ENCODE results near the gene CTAG1B.
"Not testable (repeated sequence)": the region's sequence is repeated elsewhere in the genome, so short reads cannot be mapped to it uniquely, and the experiment has no call there.

The CTAG1B gene

GRCh38 chrX:154620767-154621414 is 1.8 kb upstream of the CTAG1B start:
- not testable (repeated sequence) for DNase-seq

GRCh38 chrX:154613586-154613985 is 5.5 kb downstream of the CTAG1B start:
- DNase-seq = not testable (repeated sequence)

- DNase-seq = not testable (repeated sequence)
These were observed 7.9 kb downstream of the CTAG1B start for GRCh38 chrX:154611146-154611545.

- not testable (repeated sequence) for DNase-seq
These were observed 10.3 kb downstream of the CTAG1B start for GRCh38 chrX:154608823-154609222.

GRCh38 chrX:154607976-154608375 is 11.1 kb downstream of the CTAG1B start:
- DNase-seq = not testable (repeated sequence)

- no peak for DNase-seq
These were observed 11.7 kb downstream of the CTAG1B start for GRCh38 chrX:154607370-154607769.

- no peak for DNase-seq
These were observed 13.5 kb downstream of the CTAG1B start for GRCh38 chrX:154605566-154605965.

- DNase-seq = no peak
These were observed 15.3 kb downstream of the CTAG1B start for GRCh38 chrX:154603438-154604430.

GRCh38 chrX:154602766-154603437 is 16.2 kb downstream of the CTAG1B start:
- no peak for DNase-seq

GRCh38 chrX:154602226-154602625 is 16.9 kb downstream of the CTAG1B start:
- no peak for DNase-seq

- DNase-seq = no peak
These were observed 18.2 kb downstream of the CTAG1B start for GRCh38 chrX:154600759-154601374.

GRCh38 chrX:154599531-154599930 is 19.6 kb downstream of the CTAG1B start:
- DNase-seq = no peak

GRCh38 chrX:154598656-154599055 is 20.4 kb downstream of the CTAG1B start:
- DNase-seq = no peak

- no peak for DNase-seq
These were observed 21.9 kb downstream of the CTAG1B start for GRCh38 chrX:154597221-154597620.

GRCh38 chrX:154596290-154596929 is 22.7 kb downstream of the CTAG1B start:
- DNase-seq = no peak

GRCh38 chrX:154595559-154596249 is 23.4 kb downstream of the CTAG1B start:
- no peak for DNase-seq

GRCh38 chrX:154594491-154594890 is 24.6 kb downstream of the CTAG1B start:
- no peak for DNase-seq

GRCh38 chrX:154593201-154593600 is 25.9 kb downstream of the CTAG1B start:
- no peak for DNase-seq

- DNase-seq = no peak
These were observed 26.6 kb downstream of the CTAG1B start for GRCh38 chrX:154592505-154592904.

GRCh38 chrX:154590415-154590814 is 28.7 kb downstream of the CTAG1B start:
- DNase-seq = not testable (repeated sequence)

GRCh38 chrX:154584585-154585183 is 34.4 kb downstream of the CTAG1B start, which contains the start of gene CTAG1A:
CTAG1A (plus strand) TSS chrX:154585133; CDS start chrX:154585207, 74 bp downstream.
- not testable (repeated sequence) for DNase-seq
